SKM-1 treated with dmso at 0.1 percent for 144 hours (cell line): ENCODE measurements around the gene TMEM139.
"Not testable (repeated sequence)": the region's sequence is repeated elsewhere in the genome, so short reads cannot be mapped to it uniquely, and the experiment has no call there.

Source experiments
- DNase-seq: peaks from one replicate; lab custom pipeline; 2025; ENCODE audit not compliant: unreplicated experiment; lab: John Stamatoyannopoulos, UW

TMEM139 gene

DNA sequence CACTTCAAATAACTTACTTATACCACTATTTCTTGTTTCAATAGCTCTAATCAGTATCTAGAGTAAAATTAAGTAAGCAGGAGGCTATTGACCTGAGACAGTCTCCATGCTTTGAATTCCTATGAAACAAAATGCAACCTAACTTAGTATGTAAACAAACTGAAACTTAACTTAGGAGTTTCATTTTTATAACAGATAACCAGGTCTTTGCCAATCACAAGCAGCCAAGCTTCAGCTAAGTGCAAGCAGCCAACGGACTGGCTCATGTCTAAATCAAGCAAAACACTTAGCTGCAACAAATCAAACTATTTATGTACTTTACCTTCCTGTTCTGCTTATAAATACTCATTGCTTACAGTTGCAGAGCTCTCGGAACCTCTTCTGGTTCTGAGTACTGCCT lies 25.9 kb upstream of the TMEM139 start:
- no peak for DNase-seq

DNA sequence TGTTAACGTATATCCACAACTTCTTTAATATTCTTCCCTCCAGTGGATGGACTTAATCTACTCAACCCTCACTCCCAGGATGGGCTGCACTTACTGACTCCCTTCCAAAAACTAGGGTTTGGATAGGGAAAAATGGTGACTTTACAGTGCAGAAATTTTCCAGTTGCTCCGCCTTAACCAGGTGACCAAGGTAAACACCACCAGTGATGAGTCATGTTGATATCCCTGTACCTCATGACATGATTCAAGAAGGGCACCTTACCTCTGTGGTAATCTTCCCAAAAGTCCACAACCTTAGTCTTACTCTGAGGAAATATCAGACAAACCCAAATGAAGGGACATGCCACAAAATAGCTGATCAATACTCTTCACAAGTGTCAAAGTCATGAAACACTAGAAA lies 25.0 kb upstream of the TMEM139 start:
- DNase-seq: no peak

- no peak for DNase-seq
These were observed 22.9 kb upstream of the TMEM139 start for GRCh38 chr7:143261901-143262300.

DNA sequence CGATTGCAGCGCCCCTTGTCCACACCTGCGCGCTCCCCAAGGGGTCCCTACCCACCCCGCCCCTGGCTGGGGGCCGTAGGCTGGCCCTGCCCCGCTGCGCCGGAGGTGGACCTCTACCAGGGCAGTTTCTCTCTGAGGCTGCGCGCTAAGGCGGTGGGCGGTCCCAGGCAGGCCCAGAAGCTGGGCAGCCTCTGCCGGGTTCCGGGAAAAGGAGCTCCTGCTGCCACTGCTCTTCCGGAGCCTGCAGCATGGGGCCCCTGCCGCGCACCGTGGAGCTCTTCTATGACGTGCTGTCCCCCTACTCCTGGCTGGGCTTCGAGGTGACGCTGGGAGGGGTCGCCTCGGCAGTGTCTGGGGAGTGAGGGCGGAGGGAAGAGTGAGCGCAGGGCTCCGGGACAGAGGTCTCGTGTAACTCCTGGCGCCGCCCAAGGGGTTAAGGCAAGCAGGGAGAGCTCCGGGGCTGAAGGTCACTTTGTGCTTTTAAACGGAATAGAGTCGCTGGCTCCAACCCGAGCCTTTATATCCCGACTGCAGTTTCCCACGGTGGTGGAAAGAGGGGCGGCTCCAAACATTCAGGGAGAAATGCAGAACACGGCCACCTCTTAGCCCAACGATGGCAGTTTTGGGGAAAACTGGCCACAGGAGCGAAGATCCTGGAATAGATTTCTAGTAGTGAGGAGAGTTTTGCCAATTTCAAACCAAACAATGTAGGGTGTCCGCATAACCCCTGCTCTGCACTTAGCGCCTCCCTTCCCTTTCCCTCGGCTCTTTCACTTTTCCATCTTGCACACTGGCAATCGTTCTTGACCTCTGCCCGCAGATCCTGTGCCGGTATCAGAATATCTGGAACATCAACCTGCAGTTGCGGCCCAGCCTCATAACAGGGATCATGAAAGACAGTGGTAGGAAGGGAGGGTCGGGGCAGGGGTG lies 21.2 kb upstream of the TMEM139 start, which contains the start of gene GSTK1:
GSTK1 (plus strand) TSS at position 176 of the 930 bp plus-strand sequence; CDS start at position 249, 73 bp downstream.
- DNase-seq: peak; percentile 61

GRCh38 chr7:143264196-143264568 lies 20.6 kb upstream of the TMEM139 start:
- DNase-seq: not testable (repeated sequence)

- DNase-seq: no peak
These were observed 19.6 kb upstream of the TMEM139 start for GRCh38 chr7:143265017-143265693.

DNA sequence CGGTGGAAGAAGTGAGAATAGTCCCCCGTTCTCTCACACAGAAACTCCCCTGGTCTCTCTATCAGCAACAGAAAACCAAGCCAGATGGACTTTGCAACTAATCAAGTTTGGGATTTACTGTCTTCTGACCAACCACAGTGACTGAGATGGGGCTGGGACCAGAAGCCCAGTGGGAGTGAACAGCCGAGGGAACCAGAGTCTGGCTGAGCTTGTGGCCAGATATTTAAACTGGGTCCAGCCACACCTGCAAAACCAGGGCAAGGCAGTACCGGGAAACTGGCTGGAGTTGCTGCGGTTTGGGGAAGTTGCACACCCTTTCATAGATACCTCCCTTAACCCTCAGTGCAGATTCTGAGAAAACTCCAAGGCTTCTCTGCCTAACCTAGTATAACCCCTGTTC lies 15.5 kb upstream of the TMEM139 start:
- DNase-seq: no peak

DNA sequence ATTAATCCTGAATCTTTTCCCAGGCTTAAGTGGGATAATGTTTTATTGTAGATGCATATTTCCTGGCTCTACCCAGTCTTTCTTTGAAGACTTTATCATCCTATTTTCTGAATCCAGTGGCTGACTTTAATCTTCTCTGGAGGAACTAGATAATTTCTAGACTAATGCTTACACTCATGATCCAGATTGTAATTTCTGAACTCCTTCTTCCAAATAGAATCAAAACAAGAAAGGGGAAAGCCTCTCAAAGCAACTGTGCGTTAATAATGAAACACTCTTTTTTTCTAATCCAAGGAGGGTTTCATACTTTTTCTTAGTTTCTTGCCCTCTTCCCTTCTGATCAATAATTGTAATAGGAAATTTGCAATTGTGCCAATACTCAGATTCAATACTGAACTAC lies 13.5 kb upstream of the TMEM139 start:
- no peak for DNase-seq

DNA sequence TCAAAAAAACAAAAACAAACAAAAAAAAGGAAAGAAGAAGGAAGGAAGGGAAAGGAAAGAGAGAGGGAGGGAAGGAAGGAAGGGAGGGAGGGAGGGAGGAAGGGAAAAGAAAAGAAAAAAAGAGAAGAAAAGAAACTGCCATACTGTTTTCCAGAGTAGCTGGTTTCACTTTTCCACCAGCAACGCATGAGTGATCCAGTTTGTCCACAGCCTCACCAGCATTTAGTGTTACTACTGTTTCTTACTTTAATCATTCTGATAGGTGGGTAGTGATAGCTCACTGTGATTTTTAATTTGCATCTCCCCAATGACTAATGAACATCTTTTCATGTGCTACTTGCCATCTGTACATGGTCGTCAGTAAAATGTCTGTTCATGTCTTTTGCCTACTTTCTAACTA lies 11.9 kb upstream of the TMEM139 start:
- DNase-seq: no peak

- no peak for DNase-seq
These were observed 5.3 kb upstream of the TMEM139 start for GRCh38 chr7:143279186-143280098.

GRCh38 chr7:143280160-143280559 lies 4.6 kb upstream of the TMEM139 start:
- no peak for DNase-seq

DNA sequence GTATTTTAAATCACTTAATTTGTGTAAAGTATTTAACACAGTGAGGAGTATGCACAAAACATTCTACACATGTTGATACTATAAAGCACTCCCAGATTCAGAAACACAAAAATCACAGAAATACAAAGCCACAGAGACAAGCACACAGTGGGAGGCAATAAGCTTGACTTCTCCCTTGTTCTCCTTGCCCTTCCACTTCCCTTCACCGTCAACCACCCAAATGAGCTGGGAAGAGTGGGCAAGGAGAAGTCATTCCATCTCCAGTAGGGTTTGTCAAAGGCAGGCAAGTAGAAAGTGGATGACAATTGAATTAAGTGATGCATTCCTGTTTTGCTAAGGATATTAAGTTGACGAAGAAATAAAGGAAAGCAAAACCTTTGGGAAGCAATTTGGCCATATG lies 4.2 kb upstream of the TMEM139 start:
- no peak for DNase-seq

DNA sequence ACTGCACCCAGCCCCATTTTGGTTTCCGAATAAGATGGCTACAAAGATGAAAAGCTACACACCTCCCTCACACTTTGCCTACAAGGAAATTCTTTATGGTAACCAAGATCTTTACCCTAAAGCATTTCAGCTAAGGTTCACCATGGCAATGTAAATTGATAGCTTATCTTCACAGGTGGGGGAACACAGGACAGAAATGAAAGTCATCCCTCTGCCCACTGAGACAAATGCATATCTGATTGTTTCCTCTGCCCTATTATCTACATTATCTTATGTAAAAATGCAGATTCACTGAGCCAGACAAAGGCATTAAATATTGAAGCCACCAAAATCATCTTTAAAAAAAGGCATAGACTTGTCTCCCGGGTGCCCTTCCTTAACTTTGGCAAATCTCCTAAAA lies 3.2 kb upstream of the TMEM139 start:
- DNase-seq: no peak

DNA sequence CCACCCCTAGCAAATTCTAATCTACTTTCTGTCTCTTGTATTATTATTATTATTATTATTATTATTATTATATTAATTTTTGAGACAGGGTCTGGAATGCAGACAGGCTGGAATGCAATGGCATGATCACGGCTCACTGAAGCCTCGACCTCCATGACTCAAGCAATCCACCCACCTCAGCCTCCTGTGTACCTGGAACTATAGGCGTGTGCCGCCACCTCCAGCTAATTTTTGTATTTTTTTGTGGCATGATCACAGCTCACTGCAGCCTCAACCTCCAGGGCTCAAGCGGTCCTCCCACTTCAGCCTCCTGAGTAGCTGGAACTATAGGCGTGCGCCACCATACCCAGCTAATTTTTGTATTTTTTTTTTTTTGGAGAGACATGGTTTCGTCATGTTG lies 2.6 kb upstream of the TMEM139 start:
- no peak for DNase-seq

DNA sequence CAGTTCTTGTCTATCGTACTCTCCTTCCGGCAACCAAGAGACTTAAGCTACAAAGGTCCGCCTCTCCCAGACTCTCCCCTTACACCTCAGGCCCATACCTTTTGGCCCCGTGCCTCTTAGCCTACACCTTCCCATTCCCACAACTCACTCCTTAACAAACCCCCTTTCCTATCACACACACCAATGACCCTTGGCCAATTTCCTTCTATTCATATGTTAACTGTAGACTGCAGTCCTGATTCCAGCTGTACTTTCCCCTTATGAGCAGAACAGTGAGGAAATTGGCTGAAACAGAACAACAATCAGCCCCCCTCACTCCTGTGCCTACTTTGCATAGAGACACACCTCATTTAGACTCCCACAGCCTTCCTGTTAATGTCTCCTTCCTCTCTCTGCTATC lies 1.4 kb upstream of the TMEM139 start:
- DNase-seq: no peak

- DNase-seq: no peak
These were observed 666 bp downstream of the TMEM139 start for GRCh38 chr7:143285470-143285778.

DNA sequence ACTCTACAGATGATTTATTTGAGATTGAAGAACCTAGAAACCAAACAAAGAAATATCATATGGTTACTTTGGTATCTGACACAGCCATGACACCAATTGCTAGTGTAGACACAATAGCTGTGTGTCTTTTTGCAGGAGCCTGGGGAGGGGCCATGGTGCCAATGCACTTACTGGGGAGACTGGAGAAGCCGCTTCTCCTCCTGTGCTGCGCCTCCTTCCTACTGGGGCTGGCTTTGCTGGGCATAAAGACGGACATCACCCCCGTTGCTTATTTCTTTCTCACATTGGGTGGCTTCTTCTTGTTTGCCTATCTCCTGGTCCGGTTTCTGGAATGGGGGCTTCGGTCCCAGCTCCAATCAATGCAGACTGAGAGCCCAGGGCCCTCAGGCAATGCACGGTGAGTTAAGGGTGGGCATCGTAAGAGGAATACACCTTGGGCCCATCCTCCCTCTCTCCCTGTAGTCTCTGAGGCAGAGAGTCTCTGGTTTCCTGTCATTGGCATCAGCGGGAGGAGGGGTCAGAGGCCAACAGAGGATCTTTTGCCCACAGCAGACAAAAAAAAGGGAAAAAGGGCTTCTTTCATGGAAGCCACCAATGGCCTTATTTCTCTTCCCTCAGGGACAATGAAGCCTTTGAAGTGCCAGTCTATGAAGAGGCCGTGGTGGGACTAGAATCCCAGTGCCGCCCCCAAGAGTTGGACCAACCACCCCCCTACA lies 1.2 kb downstream of the TMEM139 start:
- no peak for DNase-seq

- no peak for DNase-seq
These were observed 1.7 kb downstream of the TMEM139 start for GRCh38 chr7:143286522-143286890.

- no peak for DNase-seq
These were observed 2.7 kb downstream of the TMEM139 start for GRCh38 chr7:143287339-143287934.
